BE2C (cell line): ENCODE data around the gene OTOA.

Experiments used
- DNase-seq: peaks from one replicate; pipeline ENCODE4 v3.0.0-alpha.2; 2020
- H3K27me3 ChIP-seq: fragments of 250-450 bp; sonication (Bioruptor Pico); 2 replicates; pipeline ENCODE4 v1.5.1; 2020; ENCODE audit warnings: mild to moderate bottlenecking
- H3K36me3 ChIP-seq: fragments of 250-450 bp; sonication (Bioruptor Pico); 2 replicates; pipeline ENCODE4 v1.5.1; 2020; ENCODE audit warnings: mild to moderate bottlenecking
- H3K4me1 ChIP-seq: fragments of 250-450 bp; sonication (Bioruptor Pico); 2 replicates; pipeline ENCODE4 v1.5.1; 2020
- H3K4me3 ChIP-seq: 2 replicates; pipeline ENCODE4 v1.5.1; 2011; ENCODE audit warnings: low read depth, low read length
- H3K9me3 ChIP-seq: fragments of 250-450 bp; sonication (Bioruptor Pico); 2 replicates; pipeline ENCODE4 v1.5.1; 2020
- CTCF ChIP-seq: IDR thresholded peaks from 2 replicates; pipeline ENCODE4 v1.5.1; 2012; ENCODE audit warnings: mild to moderate bottlenecking, low read depth, low read length

The OTOA gene

DNA sequence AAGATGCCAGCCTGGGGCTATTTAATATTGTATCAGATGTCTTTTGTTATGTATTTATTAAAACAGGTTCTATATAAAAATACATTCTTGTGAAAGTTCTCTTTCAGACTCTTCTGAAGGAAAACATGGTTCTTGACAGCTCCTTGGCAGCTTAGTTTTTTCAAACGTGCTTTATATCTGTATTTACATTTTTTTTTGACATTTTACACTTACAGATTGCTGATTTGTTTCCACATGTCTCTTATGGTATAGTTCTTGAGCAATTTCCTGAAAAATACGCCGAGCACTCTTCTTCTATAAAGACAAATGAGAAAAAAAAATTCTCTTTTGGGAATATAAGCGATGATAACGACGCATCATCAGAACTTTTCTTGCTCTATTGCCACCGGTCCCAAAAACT is 20.9 kb upstream of the OTOA start:
- Histone ChIP-seq H3K36me3 (no peaks in the 10 kb centered on the region; the same call in 1 of the 2 replicates), H3K4me1 (peaks cover 4% of the 10 kb centered on the region; the same call in 1 of the 2 replicates), H3K4me3 (no peak overlapping the region), H3K9me3 (no peaks in the 10 kb centered on the region), H3K27me3 (no peaks in the 10 kb centered on the region)
- no peak for DNase-seq
- no peak for TF ChIP-seq CTCF

DNA sequence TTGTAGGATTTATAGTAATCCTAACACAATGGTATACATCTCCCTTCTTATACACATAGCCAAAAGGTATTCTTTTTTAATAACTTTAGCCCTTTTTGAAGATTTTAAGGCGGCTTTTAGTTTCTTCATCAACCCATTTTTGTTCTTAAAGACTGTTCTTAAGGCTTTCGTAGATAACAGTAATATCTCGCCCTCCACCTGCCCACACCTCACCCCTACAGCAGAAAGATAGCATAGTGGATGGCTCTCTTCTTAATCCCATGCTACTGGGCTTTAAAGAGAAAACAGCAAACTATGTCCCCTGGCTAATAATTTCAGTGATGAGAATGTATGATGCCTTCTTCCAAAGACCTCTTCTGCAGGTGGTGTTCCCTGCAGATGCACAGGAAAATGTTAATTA is 20.0 kb upstream of the OTOA start:
- no peaks in the 10 kb centered on the region; the same call in 1 of the 2 replicates for H3K36me3 ChIP-seq
- no peak overlapping the region for H3K4me3 ChIP-seq
- no peaks in the 10 kb centered on the region for H3K9me3 ChIP-seq

GRCh38 chr16:21644674-21645073 is 19.1 kb upstream of the OTOA start:
- no peak for DNase-seq
- TF ChIP-seq CTCF = no peak
- no peaks in the 10 kb centered on the region for H3K9me3 ChIP-seq
- no peaks in the 10 kb centered on the region; the same call in 1 of the 2 replicates for H3K36me3 ChIP-seq
- H3K27me3 ChIP-seq = no peaks in the 10 kb centered on the region
- no peak overlapping the region for H3K4me3 ChIP-seq
- peaks cover 4% of the 10 kb centered on the region; the same call in 1 of the 2 replicates for H3K4me1 ChIP-seq

More for the DNA sequence above, 20.0 kb upstream of the OTOA start:
- H3K27me3 ChIP-seq = no peaks in the 10 kb centered on the region
- no peak for TF ChIP-seq CTCF
- peaks cover 4% of the 10 kb centered on the region; the same call in 1 of the 2 replicates for H3K4me1 ChIP-seq
- no peak for DNase-seq

DNA sequence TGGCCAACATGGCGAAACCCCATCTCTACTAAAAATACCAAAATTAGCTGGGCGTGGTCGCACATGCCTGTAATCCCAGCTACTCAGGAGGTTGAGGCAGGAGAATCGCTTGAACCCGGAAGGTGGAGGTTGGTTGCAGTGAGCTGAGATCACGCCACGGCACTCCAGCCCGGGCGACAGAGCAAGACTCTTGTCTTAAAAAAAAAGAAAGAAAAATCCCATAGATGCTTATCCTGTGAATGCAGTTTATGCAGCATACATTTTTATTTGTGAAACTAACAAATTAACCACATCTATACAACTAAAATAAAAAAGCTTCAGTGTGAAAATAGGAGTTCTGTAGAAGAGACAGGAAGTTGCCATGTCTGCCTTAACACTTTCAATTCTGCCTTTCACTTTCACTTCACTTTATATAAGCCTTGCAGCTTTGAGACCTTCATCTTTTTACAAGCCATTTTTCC is 18.5 kb upstream of the OTOA start:
- no peak for TF ChIP-seq CTCF
- no peaks in the 10 kb centered on the region for H3K27me3 ChIP-seq
- H3K36me3 ChIP-seq = no peaks in the 10 kb centered on the region; the same call in 1 of the 2 replicates
- no peak for DNase-seq
- H3K9me3 ChIP-seq = no peaks in the 10 kb centered on the region
- H3K4me3 ChIP-seq = no peak overlapping the region
- peaks cover 4% of the 10 kb centered on the region; the same call in 1 of the 2 replicates for H3K4me1 ChIP-seq

DNA sequence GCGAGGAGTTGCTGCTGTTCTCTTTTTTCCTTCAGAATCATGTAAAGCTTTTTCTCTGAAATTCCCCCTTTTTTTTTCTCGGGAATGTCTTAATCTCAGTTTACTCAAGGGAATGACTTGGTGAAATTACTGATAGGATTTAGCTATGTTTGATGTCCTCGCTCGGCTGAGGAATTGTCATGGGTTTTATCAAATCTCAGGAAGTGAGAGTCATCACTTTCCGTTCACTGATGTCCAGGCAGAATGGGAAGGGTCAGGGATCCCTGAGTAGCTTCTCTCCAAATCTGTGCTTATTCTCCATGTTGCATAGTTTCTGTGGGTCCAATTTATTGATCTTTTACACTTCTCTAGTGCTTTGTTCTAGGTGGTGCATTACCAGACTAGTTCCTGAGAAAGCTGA is 17.7 kb upstream of the OTOA start:
- peaks cover 4% of the 10 kb centered on the region; the same call in 1 of the 2 replicates for H3K4me1 ChIP-seq
- H3K27me3 ChIP-seq = no peaks in the 10 kb centered on the region
- TF ChIP-seq CTCF = no peak
- H3K9me3 ChIP-seq = no peaks in the 10 kb centered on the region
- H3K4me3 ChIP-seq = no peak overlapping the region
- DNase-seq = no peak
- H3K36me3 ChIP-seq = no peaks in the 10 kb centered on the region; the same call in none of the 2 replicates

DNA sequence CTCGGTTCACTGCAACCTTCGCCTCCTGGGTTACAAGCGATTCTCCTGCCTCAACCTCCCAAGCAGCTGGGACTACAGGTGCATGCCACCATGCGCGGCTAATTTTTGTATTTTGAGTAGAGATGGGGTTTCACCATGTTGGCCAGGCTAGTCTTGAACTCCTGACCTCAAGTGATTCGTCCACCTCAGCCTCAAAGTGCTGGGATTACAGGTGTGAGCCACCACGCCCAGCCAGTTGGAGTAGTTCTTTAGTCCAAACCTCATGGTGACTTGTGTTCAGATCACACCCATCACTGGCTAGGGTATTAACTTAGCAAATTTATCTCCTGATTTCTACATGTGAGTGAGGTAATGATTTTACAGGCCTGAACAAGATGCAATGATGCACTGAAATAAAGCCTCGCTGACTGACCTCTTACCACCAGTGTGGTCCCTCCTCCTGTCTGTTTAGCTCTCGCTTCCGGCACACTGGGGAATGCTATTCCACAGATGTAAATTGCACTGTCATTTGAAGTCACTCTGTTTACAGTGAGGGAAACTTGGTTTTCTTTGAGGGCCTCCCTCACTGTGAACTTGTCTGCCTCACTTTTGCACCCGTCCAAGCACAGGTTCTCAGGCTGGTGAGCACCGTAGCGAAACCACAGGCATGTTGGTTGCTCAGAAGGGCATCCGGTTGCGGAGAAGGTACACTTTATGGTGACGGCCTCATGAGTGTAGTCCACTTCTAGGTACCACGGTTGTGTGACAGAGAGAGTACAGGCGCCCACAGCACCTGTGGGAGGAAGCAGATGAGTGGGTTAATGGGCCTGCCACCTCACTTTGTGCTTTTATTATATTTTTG is 16.8 kb upstream of the OTOA start:
- no peaks in the 10 kb centered on the region; the same call in none of the 2 replicates for H3K36me3 ChIP-seq
- TF ChIP-seq CTCF = no peak
- DNase-seq = no peak
- no peaks in the 10 kb centered on the region for H3K9me3 ChIP-seq
- no peak overlapping the region for H3K4me3 ChIP-seq
- no peaks in the 10 kb centered on the region for H3K27me3 ChIP-seq
- peaks cover 4% of the 10 kb centered on the region; the same call in 1 of the 2 replicates for H3K4me1 ChIP-seq
